CD4-positive, alpha-beta T cell treated with Interleukin-21 for 1 hour (primary cell): ENCODE measurements around the gene JARID2.
"Not testable (repeated sequence)": the region's sequence is repeated elsewhere in the genome, so short reads cannot be mapped to it uniquely, and the experiment has no call there.

Source experiments
- DNase-seq: peaks from one replicate; pipeline ENCODE4 v3.0.0-alpha.2; 2020

Gene JARID2

DNA sequence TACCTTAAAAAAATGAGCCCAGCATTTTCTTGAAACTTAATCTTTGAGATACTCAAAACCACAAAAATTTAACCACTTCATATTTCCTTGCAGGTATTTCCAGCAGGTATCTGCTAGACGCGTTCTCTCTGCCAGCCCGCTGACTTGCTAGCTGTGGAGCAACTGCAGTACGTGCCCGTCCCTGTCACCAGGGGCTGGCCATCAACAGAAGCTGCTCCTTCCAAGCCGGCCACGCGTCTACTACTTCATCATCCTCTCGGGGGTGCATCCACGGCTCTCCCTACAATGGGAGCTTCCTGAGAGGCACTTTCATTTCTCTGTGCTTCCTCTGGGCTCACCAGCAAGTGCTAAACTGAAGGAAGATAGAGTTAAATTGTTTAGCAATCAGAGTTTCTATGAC lies 284.5 kb downstream of the JARID2 start:
- DNase-seq = no peak

DNA sequence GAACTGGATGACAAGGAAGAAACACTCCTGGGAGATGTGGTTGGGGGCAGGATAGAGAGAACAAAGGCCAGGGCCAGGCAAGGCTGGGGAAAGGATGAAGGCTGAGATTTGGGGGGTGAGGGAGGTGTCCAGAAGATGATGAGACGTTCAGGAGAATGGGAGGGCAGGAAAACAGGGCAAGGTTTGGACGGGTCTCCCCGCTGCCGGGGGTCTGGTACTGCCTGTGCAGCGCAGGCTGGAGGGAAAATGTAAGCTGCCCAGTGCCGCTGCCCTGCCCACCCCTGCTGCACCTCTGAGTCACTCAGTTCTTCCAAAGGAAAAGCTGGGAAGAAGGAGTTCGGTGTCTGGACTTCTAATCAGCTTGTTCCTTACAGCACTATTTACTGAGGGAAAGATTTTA lies 286.1 kb downstream of the JARID2 start:
- DNase-seq = no peak

DNA sequence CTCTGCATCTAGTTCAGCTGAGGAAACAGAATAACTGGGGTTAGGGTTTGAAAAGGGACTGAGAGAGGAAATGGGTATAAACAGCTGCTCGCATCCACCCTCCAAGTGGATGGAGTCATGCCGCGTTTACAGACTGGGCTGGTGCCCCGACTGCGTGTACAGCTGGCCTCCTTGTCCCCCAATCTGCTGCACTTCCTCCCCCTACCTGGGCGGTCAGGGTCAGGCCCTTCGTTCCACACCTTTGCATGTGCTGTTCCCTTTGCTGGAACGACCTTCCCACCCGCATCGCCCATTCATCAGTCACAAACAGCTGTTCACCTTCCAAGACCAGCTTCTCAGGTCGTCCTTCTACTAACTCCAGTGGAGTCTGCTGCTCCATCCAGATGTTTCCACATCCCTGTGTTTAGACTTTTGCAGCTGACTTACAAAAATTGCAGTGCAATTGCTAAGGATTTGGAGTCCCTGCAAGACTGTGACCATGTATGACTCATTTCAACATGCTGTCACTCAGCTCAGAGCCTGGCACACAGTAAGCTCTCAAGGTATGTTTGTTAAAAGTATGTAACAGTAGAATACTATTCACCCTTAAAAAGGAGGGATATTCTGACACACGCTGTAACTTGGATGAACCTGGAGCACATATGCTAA lies 287.6 kb downstream of the JARID2 start:
- DNase-seq = no peak

DNA sequence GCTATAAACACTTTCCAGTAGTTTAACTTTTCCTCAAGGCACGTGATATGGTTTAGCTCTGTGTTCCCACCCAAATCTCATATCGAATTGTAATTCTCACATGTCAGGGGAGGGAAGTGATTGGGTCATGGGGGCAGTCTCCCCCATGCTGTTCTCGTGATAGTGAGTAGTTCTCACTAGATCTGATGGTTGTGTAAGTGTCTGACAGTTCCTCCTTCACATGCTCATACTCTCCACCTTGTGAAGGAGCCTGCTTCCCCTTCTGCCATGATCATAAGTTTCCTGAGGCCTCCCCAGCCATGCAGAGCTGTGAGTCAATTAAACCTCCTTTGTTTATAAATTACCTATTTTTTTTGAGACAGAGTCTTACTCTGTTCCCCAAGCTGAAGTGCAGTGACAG lies 289.1 kb downstream of the JARID2 start:
- DNase-seq = no peak

DNA sequence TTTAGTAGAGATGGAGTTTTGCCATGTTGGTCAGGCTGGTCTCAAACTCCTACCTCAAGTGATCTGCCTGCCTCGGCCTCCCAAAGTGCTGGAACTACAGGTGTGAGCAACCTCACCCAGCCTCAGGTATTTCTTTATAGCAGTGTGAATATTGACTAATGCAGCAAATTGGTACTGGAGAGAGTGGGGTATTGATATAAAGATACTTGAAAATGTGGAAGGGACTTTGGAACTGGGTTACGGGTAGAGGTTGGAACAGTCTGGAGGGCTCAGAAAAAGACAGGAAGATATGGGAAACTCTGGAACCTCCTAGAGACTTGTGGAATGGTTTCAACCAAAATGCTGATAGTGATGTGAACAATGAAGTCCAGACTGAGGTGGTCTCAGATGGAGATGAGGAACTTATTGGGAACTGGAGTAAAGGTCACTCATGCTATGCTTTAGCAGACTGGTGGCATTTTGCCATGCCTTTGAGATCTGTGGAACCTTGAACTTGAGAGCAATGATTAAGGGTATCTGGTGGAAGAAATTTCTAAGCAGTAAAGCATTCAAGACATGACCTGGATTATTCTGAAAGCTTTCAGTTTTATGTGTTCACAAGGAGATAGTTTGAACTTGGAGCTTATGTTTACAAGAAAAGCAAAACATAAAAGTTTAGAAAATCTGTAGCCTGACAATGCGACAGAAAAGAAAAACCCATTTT lies 289.8 kb downstream of the JARID2 start:
- DNase-seq = no peak

DNA sequence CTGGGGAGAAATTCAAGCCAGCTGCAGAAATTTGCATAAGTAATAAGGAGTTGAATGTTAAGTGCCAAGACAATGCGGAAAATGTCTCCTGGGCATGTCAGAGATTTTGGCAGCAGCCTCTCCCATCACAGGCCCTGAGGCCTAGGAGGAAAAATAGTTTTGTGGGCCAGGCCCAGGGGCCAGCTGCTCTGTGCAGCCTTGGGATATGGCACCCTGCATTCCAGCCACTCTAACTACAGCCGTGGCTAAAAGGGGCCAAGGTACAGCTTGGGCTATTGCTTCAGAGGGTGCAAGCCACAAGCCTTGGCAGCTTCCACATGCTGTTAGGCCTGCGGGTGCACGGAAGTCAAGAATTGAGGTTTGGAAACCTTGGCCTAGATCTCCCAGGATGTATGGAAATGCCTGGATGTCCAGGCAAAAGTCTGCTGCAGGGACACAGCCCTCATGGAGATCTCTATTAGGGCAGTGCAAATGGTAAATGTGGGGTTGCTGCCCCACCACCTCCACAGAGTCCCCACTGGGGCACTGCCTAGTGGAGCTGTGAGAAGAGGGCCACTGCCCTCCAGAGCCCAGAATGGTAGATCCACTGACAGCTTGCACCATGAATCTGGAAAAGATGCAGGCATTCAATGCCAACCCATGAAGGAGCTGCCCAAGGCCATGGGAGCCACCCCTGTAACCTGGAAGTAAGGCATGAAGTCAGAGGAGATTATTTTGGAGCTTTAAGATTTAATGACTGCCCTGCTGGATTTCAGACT lies 290.5 kb downstream of the JARID2 start:
- DNase-seq = no peak

DNA sequence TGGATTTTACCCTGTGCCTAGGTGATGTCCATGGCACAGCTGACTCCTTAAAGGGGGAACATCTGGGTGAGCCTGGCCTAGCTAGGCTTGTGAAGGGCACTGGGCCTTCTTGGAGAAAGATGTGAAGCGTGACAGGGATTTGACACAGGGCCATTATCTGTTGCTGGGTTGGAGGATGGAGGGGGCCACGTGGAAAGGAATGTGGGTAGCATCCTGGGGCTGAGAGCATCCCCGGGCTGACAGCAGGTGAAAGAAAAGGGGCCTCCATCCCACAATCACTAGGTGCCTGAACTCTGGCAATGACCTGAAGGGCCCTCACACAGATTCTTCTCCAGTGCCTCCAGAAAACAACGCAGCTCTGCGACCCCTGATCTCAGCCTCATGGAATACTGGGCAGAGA lies 292.2 kb downstream of the JARID2 start:
- DNase-seq = no peak

DNA sequence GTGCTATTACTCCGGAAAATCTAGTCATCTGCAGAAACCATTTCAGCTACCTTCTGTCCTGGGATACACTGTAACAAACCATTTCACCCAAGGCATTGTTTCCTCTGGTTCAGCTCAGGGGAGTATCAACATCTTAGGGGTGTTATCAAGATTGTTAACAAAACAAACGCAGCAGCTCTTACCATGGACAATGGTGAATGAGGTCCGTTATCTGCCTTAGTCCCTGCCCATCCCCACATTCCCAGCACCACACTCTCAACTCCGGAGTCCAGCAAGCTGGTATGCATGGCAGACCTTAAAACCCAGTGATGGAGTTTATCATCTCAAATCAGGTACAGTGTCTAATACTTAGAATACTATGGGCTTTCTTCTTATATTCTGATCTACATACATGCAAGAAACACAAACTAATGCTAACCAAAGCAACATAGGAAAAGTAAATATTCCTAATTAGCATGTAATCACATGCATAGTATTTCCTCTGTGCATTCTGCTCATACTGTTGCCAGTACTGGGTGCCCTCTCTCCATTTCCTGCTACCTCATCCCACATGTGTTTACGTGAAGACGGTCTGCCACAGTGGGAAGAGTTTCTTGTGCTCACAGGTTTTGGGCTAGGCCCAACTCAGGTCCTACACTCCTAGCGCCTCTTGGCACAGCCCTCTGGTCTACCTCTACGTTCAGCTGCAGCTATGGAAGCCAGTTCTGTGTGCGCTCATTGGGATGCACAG lies 293.1 kb downstream of the JARID2 start:
- no peak for DNase-seq

DNA sequence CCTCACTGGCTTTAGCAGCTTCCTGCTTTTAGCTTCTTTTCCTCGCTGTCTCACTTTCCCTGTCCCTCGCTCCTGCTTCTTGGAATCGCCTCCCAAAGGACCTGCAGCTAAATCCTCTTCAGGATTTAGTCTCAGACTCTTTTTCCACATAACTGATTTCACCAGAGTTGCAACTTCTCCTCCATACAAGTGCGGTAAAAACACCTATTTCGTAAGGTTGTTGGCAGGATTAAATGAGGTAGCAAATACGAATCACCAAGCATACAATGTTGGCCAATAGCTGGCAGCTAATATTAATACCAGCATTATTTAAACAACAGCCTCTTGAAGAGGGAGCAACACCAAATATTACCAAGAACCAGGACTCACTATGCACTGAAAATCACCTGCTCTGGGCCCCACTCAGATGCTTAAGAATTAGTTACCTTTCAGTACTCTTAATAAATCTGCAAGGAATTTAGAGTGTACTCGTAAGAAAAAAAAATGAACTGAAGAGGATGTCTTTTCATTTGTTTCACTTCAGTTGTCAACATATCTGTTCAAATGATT lies 293.9 kb downstream of the JARID2 start:
- DNase-seq = no peak

DNA sequence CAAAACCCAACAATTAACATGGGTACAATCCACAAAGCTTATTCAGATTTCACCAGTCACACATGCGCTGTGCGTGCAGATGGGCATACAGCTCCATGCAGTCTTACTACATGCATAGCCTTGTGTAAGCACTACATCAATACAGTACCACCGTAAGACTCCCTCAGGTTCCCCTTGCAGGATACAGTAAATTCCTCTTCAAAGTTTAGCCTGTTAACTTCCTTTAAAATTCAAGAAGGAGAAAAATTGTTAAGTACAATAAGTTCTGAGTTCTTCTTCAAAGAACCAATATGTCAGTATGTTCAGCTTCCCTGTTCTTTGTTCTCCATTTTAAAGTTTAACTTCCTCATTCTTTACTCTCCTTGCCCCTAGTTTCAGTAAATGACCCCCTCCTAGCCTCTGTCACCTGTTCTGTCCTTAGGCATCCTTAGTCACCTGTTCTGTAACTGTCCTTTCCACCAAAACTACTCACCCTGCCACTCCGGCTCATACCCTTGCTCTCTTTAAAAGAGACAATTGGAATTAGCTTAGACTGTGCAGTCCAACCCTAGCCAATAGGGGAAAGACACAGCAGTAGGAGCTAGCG lies 297.6 kb downstream of the JARID2 start:
- not testable (repeated sequence) for DNase-seq

DNA sequence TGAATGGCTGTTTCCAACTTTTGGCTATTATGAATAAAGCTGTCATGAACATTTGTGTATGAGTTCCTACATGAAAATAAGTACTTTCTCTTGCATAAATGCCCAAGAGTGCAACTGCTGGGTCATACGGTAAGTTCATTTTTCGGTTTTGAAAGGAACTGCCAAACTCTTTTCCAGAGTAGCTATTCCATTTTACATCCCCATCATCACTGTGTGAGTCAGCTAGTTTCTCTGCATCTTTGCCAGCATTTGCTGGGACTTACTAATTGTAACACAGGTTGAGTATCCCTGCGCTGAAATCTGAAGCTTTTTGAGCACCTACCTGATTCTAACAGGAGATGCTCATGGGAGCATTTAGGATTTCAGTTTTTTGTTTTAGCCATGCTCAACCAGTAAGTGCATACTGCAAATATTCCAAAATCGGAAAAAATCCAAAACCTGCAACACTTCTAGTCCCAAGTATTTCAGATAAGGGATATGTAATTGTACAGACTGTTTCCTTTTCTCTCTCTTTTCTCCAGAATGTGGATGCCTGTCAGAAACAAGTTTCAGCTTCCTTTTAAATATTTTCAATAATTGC lies 298.5 kb downstream of the JARID2 start:
- no peak for DNase-seq

DNA sequence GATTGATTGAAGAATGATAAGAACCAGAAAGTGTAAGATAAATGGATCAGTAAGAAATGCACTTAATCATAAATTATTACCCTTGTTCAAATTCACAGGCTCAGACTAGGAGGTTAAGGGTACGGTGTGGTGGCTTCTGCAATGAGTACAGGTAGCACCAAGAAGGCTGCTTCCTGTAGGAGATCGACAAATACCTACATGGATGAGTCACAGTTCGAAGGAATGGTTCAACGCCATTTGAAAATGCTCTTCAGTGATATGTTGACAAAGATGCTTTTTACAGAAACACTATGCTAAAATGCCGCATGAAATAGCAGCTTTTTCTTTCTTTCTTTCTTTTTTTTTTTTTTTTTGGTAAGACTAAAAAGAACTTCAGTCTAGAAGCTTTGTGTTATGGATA lies 300.7 kb downstream of the JARID2 start:
- no peak for DNase-seq

DNA sequence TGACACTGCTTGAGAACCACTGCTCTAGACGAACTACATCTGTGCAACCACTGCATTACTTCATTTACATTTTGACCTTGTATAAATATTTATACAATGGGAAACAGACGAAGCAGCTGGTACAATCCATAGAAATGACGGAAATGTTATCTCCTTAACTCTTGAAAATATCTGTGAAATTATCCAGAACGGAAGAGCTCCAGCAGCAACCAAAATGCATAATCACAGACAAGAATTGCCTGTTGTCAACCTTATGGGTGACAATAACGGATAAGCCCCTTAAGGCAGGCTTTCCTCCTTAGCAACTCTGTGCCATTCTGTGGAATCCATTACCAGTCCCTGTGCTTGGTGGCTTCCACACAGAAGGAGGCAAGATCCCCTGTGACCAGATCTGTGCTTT lies 301.5 kb downstream of the JARID2 start:
- no peak for DNase-seq

DNA sequence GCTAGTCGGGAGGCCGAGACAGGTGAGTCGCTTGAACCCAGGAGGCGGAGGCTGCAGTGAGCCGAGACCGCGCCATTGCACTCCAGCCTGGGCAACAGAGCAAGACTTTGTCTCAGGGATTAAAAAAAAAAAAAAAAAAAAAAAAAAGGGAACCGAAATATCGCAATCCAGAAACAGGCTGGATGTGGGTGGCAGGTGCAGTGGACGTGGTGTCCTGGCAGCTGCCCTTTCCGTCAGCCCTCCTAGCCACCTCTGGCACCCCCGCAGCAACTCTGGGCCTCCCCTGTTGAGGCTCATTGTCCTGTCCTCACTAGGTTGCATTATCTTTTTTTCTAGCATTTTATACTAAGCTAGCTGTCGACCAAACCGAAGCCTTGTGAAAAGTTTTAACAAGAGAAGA lies 303.5 kb downstream of the JARID2 start:
- no peak for DNase-seq

DNA sequence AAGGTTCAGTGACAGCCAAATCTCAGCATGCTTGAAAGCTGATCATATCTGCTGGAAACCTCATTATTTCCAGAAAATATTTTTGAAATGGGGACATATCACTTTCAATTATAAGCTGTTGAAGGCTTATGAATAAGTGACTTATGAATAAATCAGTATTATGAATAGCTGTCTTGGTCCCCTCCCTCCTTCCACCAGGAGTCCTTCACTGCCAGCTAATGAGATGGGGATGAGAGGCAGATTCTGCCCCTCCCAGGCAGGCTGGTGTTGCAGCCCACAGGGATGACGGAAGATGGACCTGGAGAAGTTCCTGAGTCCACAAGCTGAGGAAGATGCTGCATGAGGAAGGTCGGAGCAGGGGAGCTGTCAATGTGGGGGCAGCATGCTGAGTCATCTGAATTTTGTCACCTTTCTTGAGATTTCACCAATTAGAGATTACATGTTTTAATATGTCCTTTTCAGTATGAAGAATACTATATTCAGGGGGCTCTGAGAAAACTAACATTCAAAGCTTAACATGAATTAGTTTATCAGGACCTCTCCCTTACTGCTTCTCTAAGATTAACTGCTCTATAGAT lies 304.8 kb downstream of the JARID2 start:
- no peak for DNase-seq

DNA sequence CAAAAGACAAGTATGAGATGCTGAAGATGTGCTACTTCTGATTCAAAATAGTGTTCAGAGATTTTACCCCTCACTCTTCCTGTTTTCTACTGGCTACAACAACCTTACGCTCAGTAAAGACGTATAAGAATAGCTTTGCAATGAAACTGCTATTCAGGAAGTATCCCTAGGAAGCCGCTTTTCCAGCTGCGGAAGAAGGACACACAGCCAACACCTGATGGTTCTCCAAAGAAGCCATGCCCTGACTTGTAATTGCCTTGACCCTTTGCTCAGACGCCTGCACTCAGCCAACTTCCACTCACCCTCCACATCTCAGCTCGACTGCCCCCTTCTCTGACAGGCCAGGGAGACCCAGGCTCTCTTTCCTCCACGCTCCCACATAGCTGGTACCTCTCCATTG lies 305.4 kb downstream of the JARID2 start:
- DNase-seq = no peak

DNA sequence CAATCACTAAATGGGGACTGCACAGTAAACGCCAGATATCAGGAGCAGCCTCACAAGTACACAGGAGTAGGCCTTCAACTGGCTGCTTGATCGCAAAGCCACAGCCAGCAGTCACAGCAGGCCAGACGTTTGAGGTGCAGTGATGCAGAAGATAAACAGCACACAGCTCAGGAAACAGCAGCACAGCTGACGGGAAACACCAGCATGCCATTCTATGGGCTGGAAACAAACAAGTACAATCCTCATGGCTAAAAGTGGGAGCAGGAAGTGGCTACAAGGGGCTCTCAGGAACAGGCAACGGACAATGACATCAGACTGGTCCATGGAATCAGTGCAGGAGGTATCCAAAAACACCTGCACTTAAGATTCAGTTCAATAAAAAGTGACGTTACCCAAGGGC lies 305.9 kb downstream of the JARID2 start:
- DNase-seq = no peak

DNA sequence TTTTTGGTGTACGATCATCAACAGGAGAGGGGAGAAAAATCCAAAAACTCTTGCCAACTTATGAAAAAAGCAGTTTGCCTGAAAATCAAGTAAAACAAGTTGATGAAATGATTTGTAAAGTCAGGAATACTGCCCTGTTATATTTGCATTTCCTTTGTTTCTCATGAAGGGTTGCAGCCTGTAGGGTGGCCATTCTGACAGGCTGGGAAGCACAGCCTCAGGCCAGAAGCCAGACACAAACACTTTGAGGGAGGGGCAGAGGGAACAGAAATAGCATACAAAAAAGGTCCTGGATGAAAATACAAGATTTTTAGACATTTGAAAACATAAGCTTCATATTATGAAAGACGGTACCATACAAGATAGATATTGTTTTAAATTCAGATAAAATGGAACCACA lies 307.2 kb downstream of the JARID2 start:
- DNase-seq = no peak

DNA sequence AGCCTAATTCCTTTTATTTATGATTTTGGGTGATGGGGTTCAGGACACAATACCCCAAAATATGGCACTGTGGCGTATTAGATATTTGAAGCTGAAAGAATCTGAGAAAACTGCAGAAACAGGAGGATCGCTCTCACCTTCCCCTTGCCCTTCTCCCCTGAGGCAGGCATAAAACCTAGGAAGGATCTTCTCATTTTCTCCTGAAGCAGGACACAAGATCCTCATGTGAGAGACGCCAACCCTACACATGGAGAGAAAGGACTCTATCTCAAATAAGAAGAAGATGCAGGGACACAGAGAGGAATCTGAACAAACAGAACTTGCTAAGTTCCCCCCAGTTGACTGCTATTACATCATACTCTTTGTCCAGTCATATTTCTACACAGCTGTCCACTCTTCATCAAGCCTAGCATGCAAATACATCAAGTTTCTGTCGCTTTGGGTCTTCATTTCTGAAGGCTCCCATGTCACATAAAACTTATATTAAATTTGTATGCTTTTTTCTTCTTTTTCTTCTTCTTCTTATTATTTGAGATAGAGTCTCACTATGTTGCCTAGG lies 307.9 kb downstream of the JARID2 start:
- DNase-seq = no peak

DNA sequence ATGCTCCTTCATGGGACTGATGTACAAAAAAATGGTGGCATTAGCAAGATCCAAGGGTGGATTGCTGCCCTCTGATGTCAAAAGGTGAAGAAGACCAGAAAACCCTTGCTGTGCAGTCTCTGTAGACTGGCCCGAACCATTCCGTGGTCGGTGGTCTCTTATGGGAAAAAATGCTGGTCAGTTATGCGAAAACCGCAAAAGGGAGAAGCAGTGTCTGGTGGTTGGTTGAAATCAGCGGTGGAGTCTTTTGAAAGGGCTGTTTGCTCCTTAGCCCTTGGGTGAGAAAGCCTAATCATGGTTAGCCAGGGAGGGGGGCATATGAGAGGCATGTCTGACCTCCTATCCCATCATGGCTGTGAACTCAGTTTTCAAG lies 308.8 kb downstream of the JARID2 start:
- DNase-seq = no peak

DNA sequence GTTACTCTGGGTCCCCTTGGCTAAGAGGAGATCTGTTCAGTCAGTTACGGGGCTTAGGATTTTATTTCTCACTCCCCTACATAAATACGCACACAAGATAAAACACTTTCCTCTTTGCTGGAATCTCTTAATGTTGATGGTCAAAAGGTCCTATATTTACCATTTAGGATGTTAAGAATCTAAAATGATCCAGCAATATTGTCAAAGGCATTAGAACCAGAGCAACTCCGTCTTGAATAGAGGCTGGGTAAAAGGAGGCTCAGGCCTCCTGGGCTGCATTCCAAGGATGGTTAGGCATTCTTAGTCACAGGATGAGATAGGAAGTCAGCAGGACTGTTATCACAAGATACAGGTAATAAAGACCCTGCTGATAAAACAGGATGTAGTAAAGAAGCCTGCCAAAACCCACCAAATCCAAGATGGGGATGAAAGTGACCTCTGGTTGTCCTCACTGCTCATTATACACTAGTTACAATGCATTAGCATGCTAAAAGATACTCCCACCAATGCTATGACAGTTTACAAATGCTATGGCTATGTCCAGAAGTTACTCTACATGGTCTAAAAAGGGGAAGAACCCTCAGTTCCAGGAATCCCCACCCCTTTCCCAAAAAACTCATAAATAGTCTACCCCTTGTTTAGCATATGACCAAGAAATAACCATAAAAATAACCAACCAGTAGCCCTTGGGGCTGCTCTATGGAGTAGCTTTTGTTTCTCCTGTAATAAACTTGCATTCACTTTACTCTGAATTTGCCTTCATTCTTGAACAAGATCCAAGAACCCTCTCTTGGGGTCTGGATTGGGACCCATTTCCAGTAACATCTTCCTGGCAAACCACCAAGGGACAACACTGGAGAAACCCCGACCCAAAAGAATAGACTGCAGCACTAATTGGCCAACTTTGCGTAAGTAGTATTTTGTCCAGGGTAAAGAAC lies 309.5 kb downstream of the JARID2 start:
- no peak for DNase-seq
